ENCODE data around the gene AAGAB. TPM values are rescaled to one million over a fixed set of nuclear protein-coding genes. Genes with fewer than 3 reads are reported as not detected.

Gene AAGAB
- total RNA-seq, 1 donor from 2014 or later = 40.4 TPM

GRCh38 chr15:67175643-67176071, 78.8 kb downstream of the AAGAB start:
- DNase-seq (ENCODE audit: low spot score in 2 of 2) = no peak
- no peak for FAIRE-seq

- no peak for FAIRE-seq
- DNase-seq (ENCODE audit: low spot score in 2 of 2) = no peak
Measured at GRCh38 chr15:67174864-67175573, 79.4 kb downstream of the AAGAB start.

GRCh38 chr15:67174446-67174845, 80.0 kb downstream of the AAGAB start:
- FAIRE-seq = no peak
- DNase-seq (ENCODE audit: low spot score in 2 of 2) = no peak

- FAIRE-seq = no peak
- DNase-seq (ENCODE audit: low spot score in 2 of 2) = no peak
Measured at GRCh38 chr15:67173786-67174185, 80.7 kb downstream of the AAGAB start.

GRCh38 chr15:67173005-67173404, 81.5 kb downstream of the AAGAB start:
- DNase-seq (ENCODE audit: low spot score in 2 of 2) (no peak), FAIRE-seq (no peak)

GRCh38 chr15:67172172-67172571, 82.3 kb downstream of the AAGAB start:
- FAIRE-seq (no peak), DNase-seq (ENCODE audit: low spot score in 2 of 2) (no peak)

- DNase-seq (ENCODE audit: low spot score in 2 of 2) (no peak), FAIRE-seq (no peak)
Measured at GRCh38 chr15:67171471-67171870, 83.0 kb downstream of the AAGAB start.

GRCh38 chr15:67170143-67170925, 84.1 kb downstream of the AAGAB start:
- DNase-seq (ENCODE audit: low spot score in 2 of 2) (no peak), FAIRE-seq (no peak)

GRCh38 chr15:67168694-67169093, 85.8 kb downstream of the AAGAB start:
- DNase-seq (ENCODE audit: low spot score in 2 of 2) (no peak), FAIRE-seq (no peak)

GRCh38 chr15:67167091-67167490, 87.4 kb downstream of the AAGAB start:
- no peak for FAIRE-seq
- DNase-seq (ENCODE audit: low spot score in 2 of 2) = no peak

GRCh38 chr15:67166280-67167009, 88.0 kb downstream of the AAGAB start:
- no peak for FAIRE-seq

GRCh38 chr15:67165254-67166253, 88.9 kb downstream of the AAGAB start:
- no peak for FAIRE-seq
- DNase-seq (ENCODE audit: low spot score in 2 of 2) = no peak

More at GRCh38 chr15:67166280-67167009, 88.0 kb downstream of the AAGAB start:
- DNase-seq (ENCODE audit: low spot score in 2 of 2) = no peak

- FAIRE-seq (no peak), DNase-seq (ENCODE audit: low spot score in 2 of 2) (no peak)
Measured at GRCh38 chr15:67164811-67165253, 89.6 kb downstream of the AAGAB start.

- FAIRE-seq (no peak), DNase-seq (ENCODE audit: low spot score in 2 of 2) (no peak)
Measured at GRCh38 chr15:67164401-67164791, 90.1 kb downstream of the AAGAB start.

- FAIRE-seq = no peak
- DNase-seq (ENCODE audit: low spot score in 2 of 2) = no peak
Measured at GRCh38 chr15:67163180-67163579, 91.3 kb downstream of the AAGAB start.

- FAIRE-seq (no peak), DNase-seq (ENCODE audit: low spot score in 2 of 2) (no peak)
Measured at GRCh38 chr15:67161881-67162280, 92.6 kb downstream of the AAGAB start.

GRCh38 chr15:67161412-67161811, 93.0 kb downstream of the AAGAB start:
- FAIRE-seq (no peak), DNase-seq (ENCODE audit: low spot score in 2 of 2) (no peak)

- DNase-seq (ENCODE audit: low spot score in 2 of 2) (no peak), FAIRE-seq (no peak)
Measured at GRCh38 chr15:67158367-67158766, 96.1 kb downstream of the AAGAB start.

- DNase-seq (ENCODE audit: low spot score in 2 of 2) (no peak), FAIRE-seq (no peak)
Measured at GRCh38 chr15:67157521-67158252, 96.8 kb downstream of the AAGAB start.
